ENCODE results near the gene TRIM66.

DNA sequence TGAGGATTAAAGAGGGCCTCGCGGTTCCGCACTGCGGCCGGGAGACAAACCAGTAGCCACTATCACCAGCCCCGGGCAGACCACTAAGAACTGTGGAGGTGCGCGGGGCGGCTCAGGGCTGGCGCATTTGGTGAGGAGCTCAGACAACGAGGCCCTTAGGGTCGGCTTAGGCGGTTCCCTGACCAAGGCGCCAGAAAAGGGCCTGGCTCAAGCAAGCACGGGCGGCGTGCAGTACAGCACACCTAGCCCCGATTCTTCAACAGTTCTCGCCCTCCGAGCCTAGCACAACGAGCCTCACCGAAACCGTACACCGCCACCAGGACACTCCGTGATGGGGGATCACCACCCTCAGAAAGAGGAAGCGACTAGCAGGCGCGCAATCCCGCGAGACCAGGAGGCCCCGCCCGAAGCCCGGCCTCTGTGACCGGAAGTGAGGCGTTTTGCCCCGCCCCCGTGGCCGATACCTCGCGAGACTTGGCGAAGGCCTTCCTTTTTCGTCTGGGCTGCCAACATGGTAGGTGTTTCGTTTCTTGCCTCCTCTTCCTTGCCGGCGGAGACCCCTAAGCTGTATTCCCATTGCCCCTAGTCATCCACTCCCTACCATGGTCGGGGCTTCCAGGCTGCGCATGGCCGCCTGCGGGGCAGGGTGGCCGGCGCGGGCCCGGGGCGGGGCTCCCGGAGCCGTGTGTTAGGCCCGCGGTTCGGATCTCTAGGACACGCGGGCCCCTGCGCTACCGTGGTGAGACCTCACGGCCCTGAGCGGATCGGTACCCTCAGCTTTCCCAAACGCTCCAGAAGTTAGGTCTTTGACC lies at the start of gene TRIM66, which contains the start of gene RPL27A:
- TF ChIP-seq EZH2 (IDR thresholded peaks at IDR 0.05; ENCODE audit: insufficient read depth, poor library complexity, severe bottlenecking): no peak
- no peak for TF ChIP-seq EZH2phosphoT487 (IDR thresholded peaks at IDR 0.05; ENCODE audit: insufficient read depth, low read depth)
